Right lobe of liver (tissue), 4 donors: Measurements from ENCODE around the gene TMEM53.

Experiments
- CTCF ChIP-seq, 4 donors: fragments of 200-600 bp in 3 of 4; fragments of 450-650 bp in 1 of 4; IDR thresholded peaks; one replicate each; pipeline versions ENCODE4 v1.5.1 to v1.8.0; 2016 to 2022; ENCODE audit warnings: antibody characterized with exemption in 4 of 4, mild to moderate bottlenecking in 2 of 4
- POLR2A ChIP-seq: fragments of 450-650 bp; IDR thresholded peaks from one replicate; pipeline ENCODE4 v1.6.1; 2017; ENCODE audit warnings: antibody characterized with exemption, mild to moderate bottlenecking
- donor health status: DM: no; HTN: no; CAD: no.
- donor health status: DM: no; HTN: no; CAD: no.
- donor health status: DM: no; HTN: yes; CAD: no.

- peak; percentile 59 to 90 (median 66) for TF ChIP-seq CTCF (IDR thresholded peaks at IDR 0.05)
- TF ChIP-seq POLR2A: peak; percentile 84
Measured at GRCh38 chr1:44677201-44677766, 3.0 kb upstream of the TMEM53 start.
